Measurements from ENCODE around the gene KLHL34. TPM values are rescaled to one million over a fixed set of nuclear protein-coding genes. Genes with fewer than 3 reads are reported as not detected.

KLHL34 gene
- total and polyA plus RNA-seq, 11 donors, result 3.3 to 12.3 (median 5.0) TPM

- Histone ChIP-seq H3K36me3 (no peaks in the 10 kb centered on the region), H3K27me3 (no peaks in the 10 kb centered on the region), H3K4me3 (no peak overlapping the region), H3K9me3 (no peaks in the 10 kb centered on the region), H3K4me1 (no peaks in the 10 kb centered on the region), H3K27ac (no peak overlapping the region)
- 52 to 71% (median 61%) methylated on average over 5 of the region's 5 CpGs for WGBS, 4 donors
- intact Hi-C loops (cut with DNase I), result no loop called here
- no peak for TF ChIP-seq CTCF (IDR thresholded peaks at IDR 0.05)
- ATAC-seq (no peak), DNase-seq (no peak)
Observed at GRCh38 chrX:21612154-21612553, 46.0 kb downstream of the KLHL34 start.

- Histone ChIP-seq H3K4me1 (no peaks in the 10 kb centered on the region), H3K27ac (no peak overlapping the region), H3K27me3 (no peaks in the 10 kb centered on the region), H3K36me3 (no peaks in the 10 kb centered on the region), H3K4me3 (no peak overlapping the region), H3K9me3 (no peaks in the 10 kb centered on the region)
- ATAC-seq, result no peak
- 92 to 98% (median 95%) methylated on average over 1 of the region's 1 CpG for WGBS, 4 donors
- DNase-seq, result no peak
- intact Hi-C loops (cut with DNase I), result no loop called here
- TF ChIP-seq CTCF (IDR thresholded peaks at IDR 0.05) (no peak), POLR2A (IDR thresholded peaks at IDR 0.05) (no peak)
Observed at GRCh38 chrX:21610168-21610567, 48.0 kb downstream of the KLHL34 start.

GRCh38 chrX:21606002-21606401 lies 52.1 kb downstream of the KLHL34 start:
- Histone ChIP-seq H3K27me3 (no peaks in the 10 kb centered on the region), H3K4me3 (no peak overlapping the region), H3K4me1 (no peaks in the 10 kb centered on the region), H3K9me3 (no peaks in the 10 kb centered on the region), H3K27ac (no peak overlapping the region), H3K36me3 (no peaks in the 10 kb centered on the region)
- no peak for TF ChIP-seq CTCF (IDR thresholded peaks at IDR 0.05)
- no peak for TF ChIP-seq POLR2A (IDR thresholded peaks at IDR 0.05)
- intact Hi-C loops (cut with DNase I), result no loop called here
- ATAC-seq (peak in 1 of 4 donors; percentile 20), DNase-seq (no peak)

Other genes with a start within 250 kb of the KLHL34 start
- 100 to 1,000 TPM; 537 to 972 (median 719) TPM for gene SMPX, start 99.8 kb upstream of the KLHL34 start, total RNA-seq
- 100 to 1,000 TPM; 340 to 515 TPM for gene SMPX, start 99.8 kb upstream of the KLHL34 start, polyA plus RNA-seq
- 10 to 100 TPM in 7 of 9 donors, 1 to 10 TPM in 2; 7.5 to 14.8 (median 11.7) TPM for gene MBTPS2, start 181.3 kb upstream of the KLHL34 start, total RNA-seq
- gene MBTPS2, start 181.3 kb upstream of the KLHL34 start, polyA plus RNA-seq, result 10 to 100 TPM in 1 of 2 donors, 1 to 10 TPM in 1; 2.6 to 10.1 TPM
- 1 to 10 TPM in 2 of 9 donors, under 1 TPM in 7; 0.38 to 1.2 (median 0.56) TPM for gene YY2, start 197.7 kb upstream of the KLHL34 start, total RNA-seq
- under 1 TPM; 0.65 to 0.80 TPM for gene YY2, start 197.7 kb upstream of the KLHL34 start, polyA plus RNA-seq